H9 (cell line): ENCODE results near the gene NTRK2. TPM values are rescaled to one million over a fixed set of nuclear protein-coding genes. Genes with fewer than 3 reads are reported as not detected.

Source experiments
- DNase-seq: peaks from one replicate; pipeline ENCODE4 v3.0.0-alpha.2; 2017
- H2AFZ ChIP-seq: one replicate; pipeline ENCODE4 v1.6.1; 2013; ENCODE audit warnings: mild to moderate bottlenecking, low read length, control low read depth, moderate library complexity
- H2AK5ac ChIP-seq: 2 replicates; pipeline ENCODE4 v1.6.1; 2013; ENCODE audit warnings: low read length, control low read depth, mixed read lengths; ENCODE audit not compliant: insufficient read length
- H2BK120ac ChIP-seq: one replicate; pipeline ENCODE4 v1.6.1; 2013; ENCODE audit warnings: low read depth, mild to moderate bottlenecking, low read length, control low read depth, inconsistent platforms; ENCODE audit not compliant: poor library complexity, severe bottlenecking
- H2BK12ac ChIP-seq: 2 replicates; pipeline ENCODE4 v1.6.1; 2013; ENCODE audit warnings: low read length, control low read depth, mixed read lengths, low read depth; ENCODE audit not compliant: insufficient read length
- H2BK15ac ChIP-seq: 2 replicates; pipeline ENCODE4 v1.6.1; 2013; ENCODE audit warnings: low read depth, low read length, control low read depth
- H2BK20ac ChIP-seq: one replicate; pipeline ENCODE4 v1.6.1; 2013; ENCODE audit warnings: low read depth, mild to moderate bottlenecking, low read length, control low read depth, inconsistent platforms; ENCODE audit not compliant: poor library complexity, severe bottlenecking
- H2BK5ac ChIP-seq: 2 replicates; pipeline ENCODE4 v1.6.1; 2013; ENCODE audit warnings: low read length, control low read depth, mixed read lengths; ENCODE audit not compliant: insufficient read length
- H3K14ac ChIP-seq: 2 replicates; pipeline ENCODE4 v1.6.1; 2013; ENCODE audit warnings: low read length, control low read depth; ENCODE audit not compliant: insufficient read depth
- H3K18ac ChIP-seq: 2 replicates; pipeline ENCODE4 v1.6.1; 2013; ENCODE audit warnings: low read depth, mild to moderate bottlenecking, mixed read lengths, low read length, control low read depth; ENCODE audit not compliant: insufficient read length
- H3K23ac ChIP-seq: 2 replicates; pipeline ENCODE4 v1.6.1; 2013; ENCODE audit warnings: low read length, control low read depth, mixed read lengths, low read depth; ENCODE audit not compliant: insufficient read length
- H3K23me2 ChIP-seq: 2 replicates; pipeline ENCODE4 v1.6.1; 2013; ENCODE audit warnings: low read depth, mild to moderate bottlenecking, mixed read lengths, low read length, control low read depth; ENCODE audit not compliant: insufficient read length, poor library complexity, severe bottlenecking
- H3K27ac ChIP-seq: 2 replicates; pipeline ENCODE4 v1.5.1; 2013; ENCODE audit warnings: low read length, control low read depth, mixed read lengths, low read depth; ENCODE audit not compliant: insufficient read length
- H3K27me3 ChIP-seq: 2 replicates; pipeline ENCODE4 v1.6.1; 2013; ENCODE audit warnings: low read length, control low read depth, inconsistent platforms; ENCODE audit not compliant: insufficient read depth
- H3K4ac ChIP-seq: 2 replicates; pipeline ENCODE4 v1.6.1; 2013; ENCODE audit warnings: low read depth, mild to moderate bottlenecking, control low read depth, inconsistent platforms, low read length, moderate library complexity
- H3K4me1 ChIP-seq: 2 replicates; pipeline ENCODE4 v1.6.1; 2013; ENCODE audit warnings: low read length, control low read depth, inconsistent platforms; ENCODE audit not compliant: insufficient read depth
- H3K4me2 ChIP-seq: 2 replicates; pipeline ENCODE4 v1.6.1; 2013; ENCODE audit warnings: low read length, control low read depth, mixed read lengths; ENCODE audit not compliant: insufficient read length, insufficient read depth
- H3K56ac ChIP-seq: 2 replicates; pipeline ENCODE4 v1.6.1; 2013; ENCODE audit warnings: low read depth, mild to moderate bottlenecking, mixed read lengths, low read length, control low read depth; ENCODE audit not compliant: insufficient read length
- H3K79me1 ChIP-seq: 2 replicates; pipeline ENCODE4 v1.6.1; 2013; ENCODE audit warnings: low read depth, mild to moderate bottlenecking, moderate library complexity, low read length, control low read depth, inconsistent platforms; ENCODE audit not compliant: insufficient read depth, poor library complexity, severe bottlenecking
- H3K79me2 ChIP-seq: 2 replicates; pipeline ENCODE4 v1.6.1; 2013; ENCODE audit warnings: low read length, control low read depth, inconsistent platforms; ENCODE audit not compliant: insufficient read depth
- H3K9ac ChIP-seq: 2 replicates; pipeline ENCODE4 v1.6.1; 2013; ENCODE audit warnings: low read length, control low read depth, mixed read lengths; ENCODE audit not compliant: insufficient read length; ENCODE audit errors: extremely low read depth
- H3K9me3 ChIP-seq: one replicate; pipeline ENCODE4 v1.6.1; 2013; ENCODE audit warnings: low read depth, low read length, inconsistent platforms; ENCODE audit not compliant: control insufficient read depth
- H3T11ph ChIP-seq: one replicate; pipeline ENCODE4 v1.6.1; 2013; ENCODE audit warnings: mild to moderate bottlenecking, low read length, control low read depth, inconsistent platforms
- H4K20me1 ChIP-seq: one replicate; pipeline ENCODE4 v1.6.1; 2013; ENCODE audit not compliant: control insufficient read depth, insufficient read length, insufficient read depth
- H4K5ac ChIP-seq: 2 replicates; pipeline ENCODE4 v1.6.1; 2013; ENCODE audit warnings: low read depth, mild to moderate bottlenecking, mixed read lengths, low read length, control low read depth; ENCODE audit not compliant: insufficient read length
- H4K8ac ChIP-seq: replicated peaks from 2 replicates; pipeline ENCODE4 v1.6.1; 2013; ENCODE audit warnings: low read length, control low read depth, mixed read lengths, low read depth; ENCODE audit not compliant: insufficient read length
- H4K91ac ChIP-seq: 2 replicates; pipeline ENCODE4 v1.6.1; 2013; ENCODE audit warnings: low read depth, mild to moderate bottlenecking, moderate library complexity, mixed read lengths, low read length, control low read depth; ENCODE audit not compliant: insufficient read length
- H3K27ac Mint-ChIP-seq, 3 experiments: 2 replicates in 2 of 3; 3 replicates in 1 of 3; pipeline ENCODE4 v1.8.0; 2020 to 2021; ENCODE audit warnings: mixed read lengths in 3 of 3, mild to moderate bottlenecking in 1 of 3, moderate library complexity in 1 of 3
- H3K27me3 Mint-ChIP-seq: 2 replicates; pipeline ENCODE4 v1.8.0; 2021; ENCODE audit warnings: low read depth, mild to moderate bottlenecking, moderate library complexity, mixed read lengths
- H3K36me3 Mint-ChIP-seq, 3 experiments: 2 replicates in 2 of 3; 3 replicates in 1 of 3; pipeline ENCODE4 v1.8.0; 2020 to 2021; ENCODE audit warnings: low read depth in 3 of 3, mixed read lengths in 3 of 3; ENCODE audit not compliant: insufficient read depth in 1 of 3
- H3K4me1 Mint-ChIP-seq, 2 experiments: 2 replicates each; pipeline ENCODE4 v1.8.0; 2020; ENCODE audit warnings: mixed read lengths in 2 of 2
- H3K4me3 Mint-ChIP-seq, 2 experiments: 2 replicates in 1 of 2; 3 replicates in 1 of 2; pipeline ENCODE4 v1.8.0; 2020 to 2021; ENCODE audit warnings: mild to moderate bottlenecking in 2 of 2, mixed read lengths in 2 of 2, moderate library complexity in 1 of 2
- H3K9me3 Mint-ChIP-seq, 2 experiments: 2 replicates in 1 of 2; 3 replicates in 1 of 2; pipeline ENCODE4 v1.8.0; 2020; ENCODE audit warnings: mild to moderate bottlenecking in 2 of 2, mixed read lengths in 2 of 2, moderate library complexity in 1 of 2
- WGBS: extraction: QIAGEN DNeasy Blood & Tissue Kit; methylation state at CpG from one replicate; pipeline ENCODE4 v1.1.7; 2013; ENCODE audit warnings: missing lambda C conversion rate, low lambda C conversion rate, mixed read lengths; ENCODE audit not compliant: insufficient read length; ENCODE audit errors: extremely low coverage; 5-methylcytosine and 5-hydroxymethylcytosine counted together
- total RNA-seq: library from RNA; stranded (reverse); gene quantifications from 2 replicates; pipeline ENCODE4 v1.2.1, GENCODE V29; 2021
- TF ChIP-seq, protein P1 (sequence below): fragments of 200-600 bp; sonication (generic); conservative IDR thresholded peaks from 3 replicates; pipeline ENCODE4 v1.8.0; 2021; ENCODE audit warnings: antibody characterized with exemption, mild to moderate bottlenecking

Gene NTRK2
- total RNA-seq, 1 experiment from 2014 or later = 0.02 TPM

DNA sequence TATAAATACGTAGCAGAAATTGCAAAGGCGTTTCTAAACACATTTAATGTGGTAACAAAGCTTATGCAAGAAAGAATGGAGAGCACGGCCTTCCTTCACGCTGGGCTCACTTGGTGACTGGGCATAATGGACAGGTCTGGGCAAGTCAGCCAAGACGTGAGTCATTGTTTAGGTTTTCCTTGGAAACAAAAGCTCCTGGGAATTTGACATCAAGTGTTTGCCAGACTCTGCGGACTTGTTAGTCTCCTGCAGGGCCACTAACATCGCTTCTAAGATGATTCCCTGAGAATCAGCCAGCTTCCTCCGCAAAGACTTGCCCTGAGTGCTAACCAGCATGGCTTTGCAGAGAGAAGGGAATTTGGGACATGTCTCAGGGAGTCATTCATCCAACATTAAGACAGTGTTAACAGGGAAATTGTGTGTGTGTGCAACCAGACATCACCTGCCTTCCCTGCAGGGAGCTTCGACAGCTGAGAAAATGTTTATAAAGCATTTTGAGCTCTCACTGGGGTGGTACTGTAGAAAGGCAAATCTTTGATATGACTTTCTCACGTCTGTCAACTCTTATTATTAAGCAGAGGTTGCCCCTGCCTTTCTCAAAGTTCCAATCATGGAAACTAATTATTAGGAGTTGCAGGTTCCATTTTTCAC is 182.5 kb downstream of the NTRK2 start:
- Histone ChIP-seq H3K79me1 (no peaks in the 10 kb centered on the region), H3K27ac (peak overlapping the region; percentile 79), H3K4me2 (peak overlapping the region; percentile 37), H3K14ac (peak overlapping the region; percentile 77; the same call in 1 of the 2 replicates), H3K27me3 (no peaks in the 10 kb centered on the region; the same call in 1 of the 2 replicates), H2AK5ac (no peak overlapping the region), H3K4me1 (peaks cover 5% of the 10 kb centered on the region; the same call in 1 of the 2 replicates), H3K56ac (no peak overlapping the region), H4K5ac (no peak overlapping the region), H3K23ac (no peak overlapping the region), H3K18ac (no peak overlapping the region), H2BK12ac (no peak overlapping the region), H3K9ac (no peak overlapping the region), H4K91ac (no peak overlapping the region), H2BK15ac (0 out of 2 replicates have a peak overlapping the region, but pooled peaks have one; percentile 14), H3T11ph (no peak overlapping the region), H4K8ac (no peak overlapping the region), H2BK120ac (no peak overlapping the region), H3K9me3 (no peaks in the 10 kb centered on the region), H2BK20ac (no peak overlapping the region), H2BK5ac (no peak overlapping the region), H3K4ac (no peak overlapping the region), H4K20me1 (no peaks in the 10 kb centered on the region), H3K23me2 (no peaks in the 10 kb centered on the region), H3K79me2 (no peaks in the 10 kb centered on the region), H2AFZ (no peak overlapping the region)
- no CpG with 5 or more reads among the region's 10 CpGs for WGBS
- H3K4me3 Mint-ChIP-seq = no peak overlapping the region
- no peaks in the 10 kb centered on the region; the same call in none of the 2 replicates for H3K27me3 Mint-ChIP-seq
- DNase-seq = peak; percentile 81
- no peaks in the 10 kb centered on the region; a peak in 1 of 5 replicates for H3K9me3 Mint-ChIP-seq
- peaks cover 62 to 66% of the 10 kb centered on the region in 2 experiments for H3K4me1 Mint-ChIP-seq
- TF ChIP-seq, protein P1, sequence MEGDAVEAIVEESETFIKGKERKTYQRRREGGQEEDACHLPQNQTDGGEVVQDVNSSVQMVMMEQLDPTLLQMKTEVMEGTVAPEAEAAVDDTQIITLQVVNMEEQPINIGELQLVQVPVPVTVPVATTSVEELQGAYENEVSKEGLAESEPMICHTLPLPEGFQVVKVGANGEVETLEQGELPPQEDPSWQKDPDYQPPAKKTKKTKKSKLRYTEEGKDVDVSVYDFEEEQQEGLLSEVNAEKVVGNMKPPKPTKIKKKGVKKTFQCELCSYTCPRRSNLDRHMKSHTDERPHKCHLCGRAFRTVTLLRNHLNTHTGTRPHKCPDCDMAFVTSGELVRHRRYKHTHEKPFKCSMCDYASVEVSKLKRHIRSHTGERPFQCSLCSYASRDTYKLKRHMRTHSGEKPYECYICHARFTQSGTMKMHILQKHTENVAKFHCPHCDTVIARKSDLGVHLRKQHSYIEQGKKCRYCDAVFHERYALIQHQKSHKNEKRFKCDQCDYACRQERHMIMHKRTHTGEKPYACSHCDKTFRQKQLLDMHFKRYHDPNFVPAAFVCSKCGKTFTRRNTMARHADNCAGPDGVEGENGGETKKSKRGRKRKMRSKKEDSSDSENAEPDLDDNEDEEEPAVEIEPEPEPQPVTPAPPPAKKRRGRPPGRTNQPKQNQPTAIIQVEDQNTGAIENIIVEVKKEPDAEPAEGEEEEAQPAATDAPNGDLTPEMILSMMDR = no peak
- peaks cover 0 to 3% (median 0%) of the 10 kb centered on the region in 3 experiments; a peak in 3 of 7 replicates for H3K36me3 Mint-ChIP-seq
- peak overlapping the region; percentile 37 to 96 (median 92); a peak in 5 of 7 replicates for H3K27ac Mint-ChIP-seq
